GM20431 (cell line): ENCODE results near the gene DSCAML1.
"Not testable (repeated sequence)": the region's sequence is repeated elsewhere in the genome, so short reads cannot be mapped to it uniquely, and the experiment has no call there.

Source experiments
- in situ Hi-C: fragments of 300-500 bp; cut with MseI, MboI; formaldehyde crosslinking; loops from one replicate; pipeline ENCODE4 v1.15.0; 2020; ENCODE audit warnings: low sequenced_read_pairs; ENCODE audit not compliant: unreplicated experiment

DSCAML1 gene

DNA sequence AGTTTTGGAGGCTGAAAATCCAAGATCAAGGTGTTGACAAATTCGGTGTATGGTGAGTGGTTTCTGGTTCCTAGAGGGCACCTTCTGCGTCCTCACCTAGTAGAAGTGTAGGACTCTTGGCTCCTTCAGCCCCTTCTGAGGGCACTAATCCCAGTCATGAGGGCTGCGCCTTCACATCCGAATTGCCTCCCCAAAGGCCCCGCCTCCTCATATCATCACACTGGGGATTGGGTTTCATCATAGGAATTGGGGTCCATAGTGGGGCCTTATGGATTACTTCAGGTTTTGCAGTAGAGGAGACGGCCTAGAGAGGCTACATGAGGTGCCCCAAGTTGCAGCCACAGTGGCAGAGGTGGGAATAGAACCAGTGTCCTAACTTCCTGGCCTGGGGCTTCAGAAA lies 382.3 kb downstream of the DSCAML1 start:
- in situ Hi-C loops: no loop called here

DNA sequence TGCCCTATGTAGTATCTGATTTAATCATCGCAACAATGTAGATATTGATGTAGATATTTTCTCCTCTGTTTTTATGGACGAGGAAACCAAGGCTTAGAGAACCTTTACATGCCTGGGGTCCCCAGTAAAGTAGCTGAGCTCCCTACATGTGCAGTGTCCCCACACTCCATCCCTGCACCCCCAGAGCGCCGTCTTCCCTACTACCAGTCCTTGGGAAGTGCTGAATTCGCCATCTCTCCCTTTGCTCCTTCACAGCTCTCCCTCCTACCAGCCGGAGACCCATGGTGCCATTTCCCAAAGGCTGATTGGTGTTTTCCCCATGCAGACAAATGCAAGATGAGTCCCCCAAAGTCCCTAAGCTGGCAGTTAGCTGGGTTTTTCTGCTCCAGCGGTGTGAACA lies 383.4 kb downstream of the DSCAML1 start:
- in situ Hi-C loops: no loop called here

GRCh38 chr11:117412653-117413275 lies 384.3 kb downstream of the DSCAML1 start:
- in situ Hi-C loops: no loop called here

DNA sequence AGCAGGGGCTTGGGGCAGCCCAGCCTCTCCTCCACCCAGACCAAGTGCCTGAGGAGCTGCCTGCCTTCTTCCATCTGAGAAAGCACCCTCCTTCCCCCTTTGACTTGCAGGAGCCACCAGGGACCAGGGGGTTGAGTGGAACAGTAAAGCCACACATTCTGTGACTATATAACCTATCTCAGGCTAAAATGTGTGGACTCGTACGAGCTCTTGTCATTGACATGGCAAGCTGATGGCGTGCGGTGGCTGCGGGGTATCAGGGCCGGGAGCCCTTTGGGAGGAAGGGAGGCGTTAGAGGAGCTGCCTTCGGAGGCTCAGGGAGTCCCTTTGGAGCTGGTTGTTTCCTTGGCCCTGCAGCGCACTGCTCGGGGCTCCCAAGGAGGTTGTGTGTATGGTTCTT lies 384.8 kb downstream of the DSCAML1 start:
- in situ Hi-C loops: no loop called here

DNA sequence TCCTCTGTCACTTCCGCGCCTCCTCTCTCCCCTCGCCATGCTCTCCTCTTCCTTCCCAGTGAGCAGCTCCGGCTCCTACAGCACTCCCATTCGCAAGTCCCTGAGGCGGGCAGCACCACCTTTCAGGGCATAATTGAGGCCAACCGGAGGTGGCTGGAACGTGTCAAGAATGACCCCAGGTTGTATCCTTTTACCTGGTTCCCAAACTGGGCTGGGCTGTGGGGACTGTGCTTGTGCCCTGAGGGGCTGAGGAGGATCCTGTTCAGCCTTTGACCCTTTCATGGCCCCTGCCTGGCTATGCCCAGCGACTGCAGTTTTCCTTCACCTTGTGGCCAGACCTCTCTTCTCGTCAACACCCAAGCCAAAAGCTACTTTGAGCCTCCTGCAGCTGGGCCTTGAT lies 385.3 kb downstream of the DSCAML1 start:
- in situ Hi-C loops: no loop called here

DNA sequence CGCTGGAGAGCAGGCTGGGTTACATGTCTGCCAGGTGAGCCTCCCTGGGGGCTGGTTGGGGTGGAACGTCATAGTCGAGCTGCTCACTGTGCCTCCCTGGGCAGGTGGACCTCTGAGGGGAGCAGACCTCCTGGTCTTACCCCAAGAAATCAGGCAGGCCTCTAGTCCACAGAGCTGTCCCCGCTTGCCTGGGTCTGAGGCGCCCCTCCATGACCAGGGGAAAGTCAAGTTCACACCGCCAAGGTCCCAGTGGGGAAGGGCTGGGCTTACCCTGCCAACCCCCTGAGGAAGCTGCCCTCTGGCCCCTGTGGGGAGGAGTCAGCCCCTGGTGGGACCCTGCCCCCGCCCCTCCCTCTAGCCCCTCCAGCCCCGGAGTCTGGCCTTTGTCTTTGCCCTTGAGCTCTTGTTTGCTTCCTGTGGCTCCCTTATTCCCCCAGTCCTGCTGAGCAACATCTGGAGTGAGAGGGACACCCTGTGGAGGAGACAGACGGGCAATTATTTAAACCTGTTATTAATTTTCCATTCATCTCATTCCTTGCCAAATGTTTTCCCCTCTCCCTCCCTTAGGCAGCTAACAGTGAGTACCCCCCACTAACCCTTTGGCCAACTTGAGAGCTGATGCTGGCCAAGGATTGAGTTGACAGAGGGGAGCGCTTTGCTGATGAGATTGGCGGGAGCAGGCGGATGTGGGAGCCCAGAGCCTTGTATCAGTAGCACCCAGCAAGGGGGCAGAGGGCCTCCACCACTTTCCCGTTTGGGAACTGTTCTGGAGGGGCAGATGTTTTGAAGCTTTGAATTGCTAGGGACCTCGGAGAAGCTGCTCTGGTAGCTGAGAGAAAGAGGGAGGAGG lies 385.9 kb downstream of the DSCAML1 start:
- in situ Hi-C loops: no loop called here

DNA sequence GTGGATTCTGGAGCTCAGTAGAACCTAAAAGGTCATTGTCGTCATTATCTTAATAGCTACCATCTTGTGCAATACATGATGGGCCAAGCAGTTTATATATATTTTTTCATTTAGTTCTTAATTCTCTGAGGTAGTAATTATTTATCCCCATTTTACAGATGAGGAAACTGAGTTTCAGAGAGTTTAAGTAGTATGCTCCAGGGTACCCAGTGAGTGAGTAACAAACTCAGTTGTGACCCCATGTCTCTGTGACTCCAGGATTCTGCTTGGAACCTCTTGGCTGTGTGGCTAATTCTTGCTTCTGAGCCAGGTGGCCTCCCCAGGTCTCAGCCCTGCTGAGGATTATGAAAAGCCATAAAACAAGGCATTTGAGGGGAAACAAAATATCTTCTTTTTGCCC lies 386.8 kb downstream of the DSCAML1 start:
- in situ Hi-C loops: no loop called here

- in situ Hi-C loops: no loop called here
Measured at GRCh38 chr11:117409511-117409910, 387.5 kb downstream of the DSCAML1 start.

DNA sequence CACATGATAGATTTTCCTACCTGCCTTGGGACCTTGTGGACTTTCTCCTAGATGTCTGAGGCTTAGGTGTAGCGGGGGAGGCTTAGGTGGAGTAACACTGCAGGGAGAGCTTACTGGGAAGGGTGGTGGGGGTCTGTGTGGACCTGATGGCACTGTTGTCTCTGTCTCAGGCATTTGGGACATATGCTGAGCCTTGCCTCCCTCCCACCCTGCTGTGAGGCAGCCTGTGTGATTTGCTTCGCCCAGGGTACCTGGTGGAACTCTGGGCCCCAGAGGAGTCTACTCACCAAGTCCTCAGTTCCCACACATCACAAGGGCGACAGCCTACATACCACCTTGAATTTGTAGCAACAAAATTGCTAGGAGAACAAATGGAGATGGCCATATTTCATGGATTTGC lies 388.7 kb downstream of the DSCAML1 start:
- in situ Hi-C loops: no loop called here

GRCh38 chr11:117407016-117407415 lies 390.0 kb downstream of the DSCAML1 start:
- in situ Hi-C loops: no loop called here

- in situ Hi-C loops: not testable (repeated sequence)
Measured at GRCh38 chr11:117405898-117406297, 391.1 kb downstream of the DSCAML1 start.

DNA sequence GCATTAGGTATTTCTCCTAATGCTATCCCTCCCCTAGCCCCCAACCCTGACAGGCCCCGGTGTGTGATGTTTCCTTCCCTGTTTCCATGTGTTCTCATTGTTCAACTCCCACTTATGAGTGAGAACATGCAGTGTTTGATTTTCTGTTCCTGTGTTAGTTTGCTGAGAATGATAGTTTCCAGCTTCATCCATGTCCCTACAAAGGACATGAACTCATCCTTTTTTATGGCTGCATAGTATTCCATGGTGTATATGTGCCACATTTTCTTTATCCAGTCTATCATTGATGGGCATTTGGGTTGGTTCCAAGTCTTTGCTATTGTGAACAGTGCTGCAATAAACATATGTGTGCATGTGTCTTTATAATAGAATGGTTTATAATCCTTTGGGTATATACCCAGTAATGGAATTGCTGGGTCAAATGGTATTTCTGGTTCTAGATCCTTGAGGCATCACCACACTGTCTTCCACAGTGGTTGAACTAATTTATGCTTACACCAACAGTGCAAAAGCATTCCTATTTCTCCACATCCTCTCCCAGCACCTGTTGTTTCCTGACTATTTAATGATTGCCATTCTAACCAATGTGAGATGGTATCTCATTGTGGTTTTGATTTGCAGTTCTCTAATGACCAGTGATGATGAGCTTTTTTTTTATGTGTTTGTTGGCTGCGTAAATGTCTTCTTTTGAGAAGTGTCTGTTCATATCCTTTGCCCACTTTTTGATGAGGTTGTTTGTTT lies 397.7 kb downstream of the DSCAML1 start:
- in situ Hi-C loops: not testable (repeated sequence)

GRCh38 chr11:117398618-117399017 lies 398.4 kb downstream of the DSCAML1 start:
- in situ Hi-C loops: not testable (repeated sequence)

GRCh38 chr11:117396970-117397369 lies 400.0 kb downstream of the DSCAML1 start:
- in situ Hi-C loops: no loop called here

DNA sequence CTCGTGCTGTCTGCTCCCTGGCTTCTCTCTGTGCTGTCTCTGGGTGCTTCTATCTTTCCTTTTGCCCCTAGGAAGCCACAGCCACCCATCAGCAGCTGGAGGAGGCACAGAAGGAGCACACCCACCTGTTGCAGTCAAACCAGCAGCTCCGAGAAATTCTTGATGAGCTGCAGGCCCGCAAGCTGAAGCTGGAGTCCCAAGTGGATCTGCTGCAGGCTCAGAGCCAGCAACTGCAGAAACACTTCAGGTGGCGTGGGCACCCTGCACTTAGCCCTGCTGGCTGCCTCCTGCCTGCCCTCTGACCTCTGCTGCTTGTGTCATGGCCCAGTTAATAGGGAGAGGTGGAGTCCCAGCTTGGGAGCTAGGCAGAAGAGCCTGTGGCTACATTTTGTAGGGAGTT lies 401.5 kb downstream of the DSCAML1 start:
- in situ Hi-C loops: no loop called here

DNA sequence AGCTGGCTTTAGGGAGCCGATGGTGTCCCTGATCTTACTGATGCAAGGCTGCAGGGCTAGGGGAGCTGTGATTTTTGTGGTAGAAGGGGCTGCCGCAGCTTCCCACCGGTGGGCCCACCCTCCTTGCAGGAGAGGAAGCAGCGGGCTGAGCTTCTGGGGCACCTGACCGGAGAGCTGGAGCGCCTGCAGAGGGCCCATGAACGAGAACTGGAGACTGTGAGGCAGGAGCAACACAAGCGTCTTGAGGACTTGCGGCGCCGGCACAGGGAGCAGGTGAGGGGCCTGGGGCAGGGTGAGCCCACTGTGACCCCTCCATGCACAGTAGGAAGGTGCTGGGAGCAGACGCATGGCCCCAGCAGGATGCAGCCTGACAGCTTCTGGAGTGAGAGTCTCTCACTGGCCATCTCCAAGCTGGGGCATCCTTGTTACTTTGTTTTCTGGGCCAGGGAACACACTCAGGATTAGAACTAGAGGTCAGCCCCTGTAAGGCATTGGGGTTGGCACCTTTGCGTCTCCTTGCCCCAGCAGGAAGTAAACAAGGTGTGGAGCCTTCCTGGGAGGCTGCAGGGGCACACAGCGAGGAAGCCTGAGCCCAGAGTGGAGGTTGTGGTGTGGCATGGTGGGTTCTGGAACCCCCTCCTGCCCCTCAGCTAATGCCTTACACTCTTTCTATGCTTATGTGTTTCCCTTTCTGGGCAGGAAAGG lies 402.6 kb downstream of the DSCAML1 start:
- in situ Hi-C loops: no loop called here

GRCh38 chr11:117392979-117393378 lies 404.0 kb downstream of the DSCAML1 start:
- in situ Hi-C loops: no loop called here

DNA sequence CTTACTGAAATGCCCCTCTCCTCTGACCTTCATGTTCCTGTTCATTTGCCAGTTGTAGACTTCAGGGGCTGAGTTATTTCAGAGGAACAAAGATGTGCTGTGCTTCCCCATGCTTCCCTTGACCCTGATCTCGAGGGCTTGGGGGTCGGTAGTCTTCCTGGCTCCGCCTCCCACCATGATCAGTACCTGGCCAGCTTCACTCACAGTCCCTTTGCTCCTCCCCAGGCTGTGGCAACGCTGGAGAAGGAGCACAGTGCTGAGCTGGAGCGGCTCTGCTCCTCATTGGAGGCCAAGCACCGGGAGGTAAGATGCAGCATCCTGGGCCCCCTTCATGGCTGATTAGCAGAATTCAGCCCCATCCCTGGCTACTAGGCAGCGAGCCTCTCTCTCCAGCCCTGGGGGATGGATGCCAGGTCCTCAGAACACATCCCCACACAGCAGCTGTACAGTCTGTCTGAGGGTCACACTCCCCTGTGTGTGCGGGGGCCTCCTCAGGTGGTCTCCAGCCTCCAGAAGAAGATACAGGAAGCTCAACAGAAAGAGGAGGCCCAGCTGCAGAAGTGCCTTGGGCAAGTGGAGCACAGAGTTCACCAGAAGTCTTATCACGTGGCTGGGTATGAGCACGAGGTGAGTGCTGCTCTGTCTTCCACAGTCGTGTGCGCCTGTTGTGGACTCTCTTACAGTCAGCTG lies 404.9 kb downstream of the DSCAML1 start:
- in situ Hi-C loops: no loop called here

DNA sequence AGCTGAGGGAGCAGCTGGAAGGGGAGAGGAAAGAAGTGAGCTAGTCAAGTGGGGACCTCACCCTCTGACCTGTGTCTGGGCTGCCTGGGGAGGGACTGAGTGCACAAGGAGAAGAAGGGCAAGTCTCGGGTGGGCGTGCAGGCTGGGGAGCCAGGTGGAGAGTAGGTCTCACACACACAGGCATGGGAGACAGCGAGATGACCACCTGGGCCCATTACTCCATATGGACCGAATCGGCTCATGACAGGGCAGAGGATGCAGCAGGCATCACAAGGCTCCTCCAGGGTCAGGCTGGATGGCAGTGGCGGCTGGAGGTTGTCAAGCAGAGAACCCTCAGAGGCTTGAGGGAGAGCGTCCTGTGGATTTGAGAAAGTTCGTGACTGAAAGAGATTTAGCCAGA lies 405.8 kb downstream of the DSCAML1 start:
- in situ Hi-C loops: no loop called here

DNA sequence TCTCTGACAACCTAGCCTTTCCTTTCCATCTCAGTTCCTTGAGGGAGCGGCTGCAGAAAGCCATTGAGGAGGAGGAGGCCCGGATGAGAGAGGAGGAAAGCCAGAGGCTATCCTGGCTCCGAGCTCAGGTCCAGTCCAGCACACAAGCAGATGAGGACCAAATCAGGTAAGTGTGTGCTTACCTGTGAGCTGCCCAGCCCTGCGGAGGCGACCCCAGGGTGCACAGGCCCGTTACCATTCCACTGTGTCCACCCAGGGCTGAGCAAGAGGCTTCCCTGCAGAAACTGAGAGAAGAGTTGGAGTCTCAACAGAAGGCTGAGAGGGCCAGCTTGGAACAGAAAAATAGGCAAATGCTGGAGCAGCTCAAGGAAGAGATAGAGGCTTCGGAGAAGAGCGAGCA lies 406.3 kb downstream of the DSCAML1 start:
- in situ Hi-C loops: no loop called here
